KMS-11 (cell line): ENCODE data around the gene SYMPK.
"Not testable (repeated sequence)": the region's sequence is repeated elsewhere in the genome, so short reads cannot be mapped to it uniquely, and the experiment has no call there.

Experiments used
- H2AFZ ChIP-seq: fragments of 200-600 bp; sonication (generic); 2 replicates; pipeline ENCODE4 v1.6.1; 2016; ENCODE audit warnings: antibody characterized with exemption, mixed run types, low read depth
- H3K27ac ChIP-seq: fragments of 200-600 bp; sonication (generic); 2 replicates; pipeline ENCODE4 v1.6.1; 2016; ENCODE audit warnings: mild to moderate bottlenecking, mixed run types
- H3K27me3 ChIP-seq: fragments of 200-600 bp; sonication (generic); 2 replicates; pipeline ENCODE4 v1.6.1; 2017; ENCODE audit warnings: mild to moderate bottlenecking, low read depth, mixed run types, moderate library complexity; ENCODE audit not compliant: insufficient read depth
- H3K36me3 ChIP-seq: fragments of 200-600 bp; sonication (generic); 2 replicates; pipeline ENCODE4 v1.6.1; 2017; ENCODE audit warnings: mild to moderate bottlenecking, mixed run types; ENCODE audit not compliant: insufficient read depth
- H3K4me1 ChIP-seq: fragments of 200-600 bp; sonication (generic); 2 replicates; pipeline ENCODE4 v1.6.1; 2016; ENCODE audit warnings: mild to moderate bottlenecking, low read depth, mixed run types; ENCODE audit not compliant: poor library complexity, severe bottlenecking
- H3K4me2 ChIP-seq: fragments of 200-600 bp; sonication (generic); 2 replicates; pipeline ENCODE4 v1.7.0; 2016; ENCODE audit warnings: mild to moderate bottlenecking, mixed run types
- H3K4me3 ChIP-seq: fragments of 200-600 bp; sonication (generic); IDR thresholded peaks from 2 replicates; pipeline ENCODE4 v1.6.1; 2017; ENCODE audit warnings: low read depth, low read length, mixed read lengths; ENCODE audit not compliant: insufficient read depth
- H3K79me2 ChIP-seq: fragments of 200-600 bp; sonication (generic); 2 replicates; pipeline ENCODE4 v1.6.1; 2016; ENCODE audit warnings: low read depth, mixed run types; ENCODE audit not compliant: insufficient read depth
- H3K9ac ChIP-seq: fragments of 200-600 bp; sonication (generic); 2 replicates; pipeline ENCODE4 v1.6.1; 2016; ENCODE audit warnings: mild to moderate bottlenecking, mixed run types
- H4K20me1 ChIP-seq: fragments of 200-600 bp; sonication (generic); 2 replicates; pipeline ENCODE4 v1.6.1; 2016; ENCODE audit warnings: mild to moderate bottlenecking, mixed run types; ENCODE audit not compliant: insufficient read depth
- CTCF ChIP-seq: fragments of 200-600 bp; sonication (generic); conservative IDR thresholded peaks from 2 replicates; pipeline ENCODE4 v1.6.1; 2017; ENCODE audit warnings: low read depth, mild to moderate bottlenecking, antibody characterized with exemption, low read length, moderate library complexity, mixed read lengths

Gene SYMPK

DNA sequence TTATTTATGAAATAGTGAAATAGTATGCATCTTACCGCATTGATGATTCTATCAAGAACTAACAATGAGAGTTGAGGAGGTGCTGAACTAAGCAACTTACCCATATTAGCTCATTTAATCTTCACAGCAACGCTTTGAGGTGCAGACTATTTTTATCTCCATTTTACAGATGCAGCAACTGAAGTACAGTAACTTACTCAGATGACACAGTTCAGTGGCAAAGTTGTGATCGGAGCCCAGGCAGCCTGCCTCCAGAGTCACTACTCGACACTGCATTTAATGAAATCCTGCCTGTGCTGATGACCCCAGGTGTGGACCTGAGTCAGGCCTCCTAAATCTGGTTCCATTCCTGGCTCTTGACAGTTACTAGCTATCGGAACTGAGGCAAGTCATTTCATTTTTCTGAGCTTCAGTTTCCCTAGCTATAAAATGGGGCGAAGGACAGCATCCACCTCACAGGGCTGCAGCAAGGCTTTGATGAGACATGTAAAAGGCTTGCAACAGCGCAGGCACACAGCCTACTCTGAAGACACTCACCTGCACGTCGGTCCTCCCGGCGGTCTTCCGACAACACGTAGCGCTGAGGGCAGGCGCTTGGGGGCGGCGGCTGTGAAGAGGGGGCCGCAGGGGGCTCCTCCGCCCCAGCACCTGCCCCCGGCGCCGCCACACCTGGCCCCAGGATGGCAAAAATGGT lies 37.9 kb upstream of the SYMPK start:
- no peak for TF ChIP-seq CTCF
- H3K4me2 ChIP-seq = no peak overlapping the region
- no peaks in the 10 kb centered on the region for H4K20me1 ChIP-seq
- H3K4me3 ChIP-seq = no peak overlapping the region
- no peaks in the 10 kb centered on the region; the same call in 1 of the 2 replicates for H3K27me3 ChIP-seq
- H3K27ac ChIP-seq = no peak overlapping the region
- H3K4me1 ChIP-seq = peaks cover 16% of the 10 kb centered on the region
- H3K79me2 ChIP-seq = no peaks in the 10 kb centered on the region
- H3K9ac ChIP-seq = no peak overlapping the region
- H3K36me3 ChIP-seq = no peaks in the 10 kb centered on the region
- H2AFZ ChIP-seq = no peak overlapping the region

GRCh38 chr19:45899919-45900589 lies 37.1 kb upstream of the SYMPK start:
- Histone ChIP-seq H3K27ac (no peak overlapping the region), H2AFZ (no peak overlapping the region), H3K4me3 (no peak overlapping the region), H3K9ac (no peak overlapping the region), H3K79me2 (no peaks in the 10 kb centered on the region), H3K4me2 (no peak overlapping the region), H4K20me1 (no peaks in the 10 kb centered on the region), H3K4me1 (peaks cover 16% of the 10 kb centered on the region), H3K36me3 (no peaks in the 10 kb centered on the region), H3K27me3 (no peaks in the 10 kb centered on the region)
- no peak for TF ChIP-seq CTCF

DNA sequence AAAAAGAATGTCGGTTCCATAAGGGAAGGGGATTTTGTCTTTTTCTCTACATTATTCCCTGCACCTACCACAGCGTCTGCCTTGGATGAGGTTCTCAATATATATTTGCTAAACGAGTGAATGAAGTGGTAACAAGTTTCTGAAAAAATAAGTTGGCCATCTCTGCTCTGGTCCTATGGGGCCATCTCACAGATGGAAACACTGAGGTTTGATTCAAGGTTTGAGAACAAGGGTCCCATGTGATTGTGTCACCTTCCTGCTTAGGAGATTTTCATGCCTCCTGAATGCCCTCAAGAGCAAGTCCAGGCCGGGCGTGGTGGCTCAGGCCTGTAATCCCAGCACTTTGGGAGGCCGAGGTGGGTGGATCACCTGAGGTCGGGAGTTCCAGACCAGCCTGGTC lies 36.3 kb upstream of the SYMPK start:
- no peak overlapping the region for H3K4me3 ChIP-seq
- H4K20me1 ChIP-seq = no peaks in the 10 kb centered on the region
- H3K27ac ChIP-seq = no peak overlapping the region
- H3K27me3 ChIP-seq = no peaks in the 10 kb centered on the region
- peaks cover 16% of the 10 kb centered on the region for H3K4me1 ChIP-seq
- H3K9ac ChIP-seq = no peak overlapping the region
- H3K79me2 ChIP-seq = no peaks in the 10 kb centered on the region
- H2AFZ ChIP-seq = no peak overlapping the region
- no peak for TF ChIP-seq CTCF
- no peaks in the 10 kb centered on the region for H3K36me3 ChIP-seq
- H3K4me2 ChIP-seq = no peak overlapping the region

GRCh38 chr19:45897261-45897812 lies 34.4 kb upstream of the SYMPK start:
- H3K4me2 ChIP-seq = no peak overlapping the region
- H3K4me1 ChIP-seq = peaks cover 22% of the 10 kb centered on the region
- no peak for TF ChIP-seq CTCF
- no peaks in the 10 kb centered on the region for H4K20me1 ChIP-seq
- H2AFZ ChIP-seq = no peak overlapping the region
- H3K79me2 ChIP-seq = no peaks in the 10 kb centered on the region
- H3K27me3 ChIP-seq = no peaks in the 10 kb centered on the region
- no peak overlapping the region for H3K27ac ChIP-seq
- no peaks in the 10 kb centered on the region for H3K36me3 ChIP-seq
- no peak overlapping the region for H3K9ac ChIP-seq
- no peak overlapping the region for H3K4me3 ChIP-seq

- H4K20me1 ChIP-seq, H3K27me3 ChIP-seq, H2AFZ ChIP-seq, H3K9ac ChIP-seq, H3K4me2 ChIP-seq, H3K79me2 ChIP-seq, H3K36me3 ChIP-seq, H3K4me3 ChIP-seq, H3K27ac ChIP-seq: not testable (repeated sequence)
- peaks cover 18% of the 10 kb centered on the region for H3K4me1 ChIP-seq
Measured at GRCh38 chr19:45895983-45896599, 33.1 kb upstream of the SYMPK start.
